ENCODE results near the gene MEGF11. TPM values are rescaled to one million over a fixed set of nuclear protein-coding genes. Genes with fewer than 3 reads are reported as not detected.

Gene MEGF11
- total and polyA plus RNA-seq, 2 donors (not counting 1 experiment from before 2014, with no cell fraction given) = under 0.01 TPM; not detected in 1

DNA sequence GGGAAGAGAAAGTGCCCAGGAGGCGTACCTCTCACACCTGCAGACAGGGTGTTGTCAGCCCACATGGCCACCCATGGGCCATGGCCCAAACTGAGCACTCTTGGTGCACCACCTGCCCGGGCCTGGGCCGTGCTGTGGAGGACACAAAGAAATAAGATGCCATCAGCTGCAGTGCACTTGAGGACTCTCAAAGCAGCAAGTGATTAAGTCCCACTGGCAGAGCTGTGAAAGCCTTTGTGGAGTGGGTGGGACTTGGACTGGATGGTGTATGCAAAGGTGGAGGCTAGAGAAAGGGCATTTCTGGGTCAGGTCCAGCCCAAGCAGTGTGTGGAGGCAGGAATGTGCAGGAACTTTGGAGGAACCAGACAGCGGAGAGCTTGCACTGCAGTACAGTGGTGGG, 122.3 kb downstream of the MEGF11 start:
- H3K27me3 ChIP-seq (ENCODE audit: control insufficient read depth, insufficient read depth, low read length) = peaks cover 15% of the 10 kb centered on the region
- no peak overlapping the region for H3K27ac ChIP-seq (ENCODE audit: insufficient read depth, low read length)
- H3K36me3 ChIP-seq (ENCODE audit: control insufficient read depth, insufficient read depth, low read length) = no peaks in the 10 kb centered on the region
- no peak for DNase-seq (ENCODE audit: low read depth in 2 of 2)
- TF ChIP-seq, protein P1, sequence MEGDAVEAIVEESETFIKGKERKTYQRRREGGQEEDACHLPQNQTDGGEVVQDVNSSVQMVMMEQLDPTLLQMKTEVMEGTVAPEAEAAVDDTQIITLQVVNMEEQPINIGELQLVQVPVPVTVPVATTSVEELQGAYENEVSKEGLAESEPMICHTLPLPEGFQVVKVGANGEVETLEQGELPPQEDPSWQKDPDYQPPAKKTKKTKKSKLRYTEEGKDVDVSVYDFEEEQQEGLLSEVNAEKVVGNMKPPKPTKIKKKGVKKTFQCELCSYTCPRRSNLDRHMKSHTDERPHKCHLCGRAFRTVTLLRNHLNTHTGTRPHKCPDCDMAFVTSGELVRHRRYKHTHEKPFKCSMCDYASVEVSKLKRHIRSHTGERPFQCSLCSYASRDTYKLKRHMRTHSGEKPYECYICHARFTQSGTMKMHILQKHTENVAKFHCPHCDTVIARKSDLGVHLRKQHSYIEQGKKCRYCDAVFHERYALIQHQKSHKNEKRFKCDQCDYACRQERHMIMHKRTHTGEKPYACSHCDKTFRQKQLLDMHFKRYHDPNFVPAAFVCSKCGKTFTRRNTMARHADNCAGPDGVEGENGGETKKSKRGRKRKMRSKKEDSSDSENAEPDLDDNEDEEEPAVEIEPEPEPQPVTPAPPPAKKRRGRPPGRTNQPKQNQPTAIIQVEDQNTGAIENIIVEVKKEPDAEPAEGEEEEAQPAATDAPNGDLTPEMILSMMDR (conservative IDR thresholded peaks at IDR 0.05 in 1 of 2, IDR thresholded peaks at IDR 0.05 in 1 of 2; ENCODE audit: low read depth in 1 of 2, low read length in 2 of 2) = no peak
- no peak for TF ChIP-seq EZH2 (IDR thresholded peaks at IDR 0.05; ENCODE audit: low read length, missing control alignments)
- no peak overlapping the region for H3K4me2 ChIP-seq (ENCODE audit: extremely low read depth, insufficient read depth, low read length)
- H2AFZ ChIP-seq (ENCODE audit: low read length) = no peak overlapping the region
- H3K4me3 ChIP-seq (replicated peaks in 1 of 4; ENCODE audit: control extremely low read depth in 1 of 4, insufficient read depth in 1 of 4, low read depth in 3 of 4, low read length in 4 of 4) = no peak overlapping the region
- no peak overlapping the region for H3K9ac ChIP-seq (ENCODE audit: insufficient read depth, low read length)
- H3K9me3 ChIP-seq (ENCODE audit: control insufficient read depth, insufficient read depth, low read depth, low read length) = no peaks in the 10 kb centered on the region
- H3K79me2 ChIP-seq (ENCODE audit: control insufficient read depth, insufficient read depth, low read length) = no peaks in the 10 kb centered on the region
- H3K4me1 ChIP-seq (ENCODE audit: control insufficient read depth, extremely low read depth, insufficient read depth, low read length) = no peaks in the 10 kb centered on the region
- no peaks in the 10 kb centered on the region for H4K20me1 ChIP-seq (ENCODE audit: control insufficient read depth, extremely low read depth, insufficient read depth, low read length)

DNA sequence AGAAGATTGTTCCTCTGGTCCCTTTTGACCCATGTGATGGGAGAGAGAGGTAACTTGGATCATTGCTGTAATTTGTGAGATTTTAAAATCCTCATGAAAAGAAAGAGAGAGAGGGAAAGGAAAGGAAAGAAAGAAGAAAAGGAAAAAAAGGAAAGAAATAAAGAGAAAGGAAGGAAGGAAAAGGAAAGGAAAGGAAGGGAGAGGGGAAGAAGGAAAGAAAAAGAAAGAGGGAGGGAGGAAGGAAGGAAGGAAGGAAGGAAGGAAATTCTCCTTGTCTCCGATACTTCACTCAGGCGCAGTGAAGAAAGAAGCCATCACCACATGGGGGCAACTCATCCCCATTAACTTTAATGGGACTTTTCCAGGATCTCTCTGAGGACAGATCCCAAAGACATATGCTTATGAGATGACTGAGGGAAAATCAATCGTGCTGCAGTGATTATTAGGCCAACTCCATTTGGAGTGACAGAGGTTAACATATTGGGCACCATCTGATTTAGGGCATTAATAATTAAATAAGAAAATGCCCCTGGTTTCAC, 123.0 kb downstream of the MEGF11 start:
- Histone ChIP-seq H3K27me3 (ENCODE audit: control insufficient read depth, insufficient read depth, low read length) (peaks cover 13% of the 10 kb centered on the region), H3K4me2 (ENCODE audit: extremely low read depth, insufficient read depth, low read length) (no peak overlapping the region), H3K79me2 (ENCODE audit: control insufficient read depth, insufficient read depth, low read length) (no peaks in the 10 kb centered on the region), H2AFZ (ENCODE audit: low read length) (no peak overlapping the region), H3K27ac (ENCODE audit: insufficient read depth, low read length) (no peak overlapping the region), H3K9ac (ENCODE audit: insufficient read depth, low read length) (no peak overlapping the region), H3K4me1 (ENCODE audit: control insufficient read depth, extremely low read depth, insufficient read depth, low read length) (no peaks in the 10 kb centered on the region), H3K36me3 (ENCODE audit: control insufficient read depth, insufficient read depth, low read length) (no peaks in the 10 kb centered on the region), H3K9me3 (ENCODE audit: control insufficient read depth, insufficient read depth, low read depth, low read length) (no peaks in the 10 kb centered on the region), H4K20me1 (ENCODE audit: control insufficient read depth, extremely low read depth, insufficient read depth, low read length) (no peaks in the 10 kb centered on the region), H3K4me3 (replicated peaks in 1 of 4; ENCODE audit: control extremely low read depth in 1 of 4, insufficient read depth in 1 of 4, low read depth in 3 of 4, low read length in 4 of 4) (no peak overlapping the region)
- TF ChIP-seq EZH2 (IDR thresholded peaks at IDR 0.05; ENCODE audit: low read length, missing control alignments) = no peak
- TF ChIP-seq, protein P1 (conservative IDR thresholded peaks at IDR 0.05 in 1 of 2, IDR thresholded peaks at IDR 0.05 in 1 of 2; ENCODE audit: low read depth in 1 of 2, low read length in 2 of 2) = no peak
- no peak for DNase-seq (ENCODE audit: low read depth in 2 of 2)

DNA sequence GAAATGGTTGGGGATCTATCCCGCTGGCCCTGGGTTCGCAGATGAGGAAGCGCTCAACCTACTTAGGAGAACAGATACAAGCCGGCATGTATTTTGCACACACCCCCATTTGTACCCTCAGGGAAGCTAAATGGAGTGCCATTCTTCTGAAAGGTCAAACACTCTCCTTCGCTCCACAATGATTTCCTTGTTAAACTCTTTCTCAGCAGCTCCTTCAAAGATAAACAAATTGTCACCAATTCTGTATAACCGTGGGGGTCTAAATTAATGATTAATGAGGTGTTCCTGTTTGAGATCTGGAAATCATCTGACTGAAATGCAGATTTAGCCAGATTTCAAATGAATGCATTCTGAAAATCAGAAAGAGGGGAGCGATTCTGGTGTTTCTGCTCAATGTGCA, 124.0 kb downstream of the MEGF11 start:
- no peak overlapping the region for H3K27ac ChIP-seq (ENCODE audit: insufficient read depth, low read length)
- H3K4me3 ChIP-seq (replicated peaks in 1 of 4; ENCODE audit: control extremely low read depth in 1 of 4, insufficient read depth in 1 of 4, low read depth in 3 of 4, low read length in 4 of 4) = no peak overlapping the region
- H3K27me3 ChIP-seq (ENCODE audit: control insufficient read depth, insufficient read depth, low read length) = peaks cover 10% of the 10 kb centered on the region
- TF ChIP-seq, protein P1 (conservative IDR thresholded peaks at IDR 0.05 in 1 of 2, IDR thresholded peaks at IDR 0.05 in 1 of 2; ENCODE audit: low read depth in 1 of 2, low read length in 2 of 2) = no peak
- TF ChIP-seq EZH2 (IDR thresholded peaks at IDR 0.05; ENCODE audit: low read length, missing control alignments) = no peak
- H2AFZ ChIP-seq (ENCODE audit: low read length) = no peak overlapping the region
- no peaks in the 10 kb centered on the region for H3K79me2 ChIP-seq (ENCODE audit: control insufficient read depth, insufficient read depth, low read length)
- H4K20me1 ChIP-seq (ENCODE audit: control insufficient read depth, extremely low read depth, insufficient read depth, low read length) = no peaks in the 10 kb centered on the region
- H3K4me2 ChIP-seq (ENCODE audit: extremely low read depth, insufficient read depth, low read length) = no peak overlapping the region
- no peaks in the 10 kb centered on the region for H3K36me3 ChIP-seq (ENCODE audit: control insufficient read depth, insufficient read depth, low read length)
- H3K4me1 ChIP-seq (ENCODE audit: control insufficient read depth, extremely low read depth, insufficient read depth, low read length) = no peaks in the 10 kb centered on the region
- no peaks in the 10 kb centered on the region for H3K9me3 ChIP-seq (ENCODE audit: control insufficient read depth, insufficient read depth, low read depth, low read length)
- no peak overlapping the region for H3K9ac ChIP-seq (ENCODE audit: insufficient read depth, low read length)
- no peak for DNase-seq (ENCODE audit: low read depth in 2 of 2)
